Cardiac septum (tissue), 1 donor: ENCODE measurements around the gene IRX2. TPM values are rescaled to one million over a fixed set of nuclear protein-coding genes. Genes with fewer than 3 reads are reported as not detected.

ENCODE experiments used
- DNase-seq: peaks from one replicate; pipeline ENCODE4 v3.0.0-alpha.2; 2020; ENCODE audit warnings: low spot score
- intact Hi-C: fragments of 100-400 bp; cut with DNase I; formaldehyde crosslinking; loops from one replicate; pipeline ENCODE4 v1.14.0; 2022
- total RNA-seq: library from RNA; stranded (reverse); fragmentation: NEBNext Ultra II Directional; extraction: Animal tissue kit (Norgen Biotek cat#: 25700); gene quantifications from one replicate; pipeline ENCODE4 v1.2.1, GENCODE V29; 2021
- donor health status: DM: no; HTN: no; CAD: no.

IRX2 gene
- total RNA-seq, 1 donor from 2014 or later: 3.2 TPM

GRCh38 chr5:2757563-2758351, 6.3 kb upstream of the IRX2 start:
- intact Hi-C loops: no loop called here
- DNase-seq: no peak

- intact Hi-C loops: no loop called here
- DNase-seq: no peak
Measured at GRCh38 chr5:2756211-2757152, 5.0 kb upstream of the IRX2 start.

GRCh38 chr5:2755681-2756171, 4.2 kb upstream of the IRX2 start:
- intact Hi-C loops: no loop called here
- no peak for DNase-seq

- intact Hi-C loops: no loop called here
- DNase-seq: no peak
Measured at GRCh38 chr5:2755076-2755680, 3.7 kb upstream of the IRX2 start.

- intact Hi-C loops: loop anchor here (5.0 kb wide), 1 partner anchor 843 kb away; the partner anchor contains the start of gene IRX1
- no peak for DNase-seq
Measured at GRCh38 chr5:2754581-2755075, 3.2 kb upstream of the IRX2 start.

GRCh38 chr5:2753452-2754420, 2.3 kb upstream of the IRX2 start:
- no peak for DNase-seq
- intact Hi-C loops: loop anchor here (5.0 kb wide), 1 partner anchor 844 kb away; the partner anchor contains the start of gene IRX1

GRCh38 chr5:2752821-2753439, 1.5 kb upstream of the IRX2 start:
- no peak for DNase-seq
- intact Hi-C loops: loop anchor here (5.0 kb wide), 1 partner anchor 844 kb away; the partner anchor contains the start of gene IRX1

- intact Hi-C loops: loop anchor here (5.0 kb wide), 1 partner anchor 845 kb away; the partner anchor contains the start of gene IRX1
- DNase-seq: no peak
Measured at GRCh38 chr5:2752059-2752820, 763 bp upstream of the IRX2 start.

GRCh38 chr5:2750758-2751464, 566 bp downstream of the IRX2 start:
- intact Hi-C loops: loop anchor here (5.0 kb wide), 1 partner anchor 846 kb away; the partner anchor contains the start of gene IRX1
- DNase-seq: no peak

- DNase-seq: no peak
- intact Hi-C loops: loop anchor here (5.0 kb wide), 1 partner anchor 847 kb away; the partner anchor contains the start of gene IRX1
Measured at GRCh38 chr5:2750026-2750757, 1.3 kb downstream of the IRX2 start.

GRCh38 chr5:2749514-2750025, 1.9 kb downstream of the IRX2 start:
- intact Hi-C loops: loop anchor here (5.0 kb wide), 1 partner anchor 848 kb away; the partner anchor contains the start of gene IRX1
- DNase-seq: no peak

GRCh38 chr5:2748861-2749513, 2.5 kb downstream of the IRX2 start:
- no peak for DNase-seq
- intact Hi-C loops: no loop called here

GRCh38 chr5:2748179-2748860, 3.2 kb downstream of the IRX2 start:
- intact Hi-C loops: no loop called here
- DNase-seq: no peak

GRCh38 chr5:2747363-2748162, 3.9 kb downstream of the IRX2 start:
- no peak for DNase-seq
- intact Hi-C loops: no loop called here
